Tibial artery (tissue), 4 donors: ENCODE data around the gene OTOF.

Source experiments
- DNase-seq, 2 donors: peaks; one replicate each; pipeline ENCODE4 v3.0.0-alpha.2; 2019
- H3K27ac ChIP-seq, 2 donors: fragments of 200-600 bp; sonication (generic) in 1 of 2; 1 replicate in 1 of 2; 2 replicates in 1 of 2; pipeline ENCODE4 v1.5.1; 2018 to 2019; ENCODE audit warnings: mild to moderate bottlenecking in 1 of 2
- H3K27me3 ChIP-seq, 2 donors: fragments of 200-600 bp; sonication (generic) in 1 of 2; one replicate each; pipeline versions ENCODE4 v1.5.1 to v1.6.0; 2016 to 2019
- H3K36me3 ChIP-seq, 3 donors: fragments of 200-600 bp; sonication (generic) in 2 of 3; one replicate each; pipeline ENCODE4 v1.5.1; 2016 to 2019; ENCODE audit warnings: mild to moderate bottlenecking in 2 of 3
- H3K4me1 ChIP-seq, 4 donors: fragments of 200-600 bp; sonication (generic) in 2 of 4; 1 replicate in 3 of 4; 2 replicates in 1 of 4; pipeline ENCODE4 v1.5.1; 2016 to 2019
- H3K4me3 ChIP-seq, 2 donors: fragments of 200-600 bp; sonication (generic) in 1 of 2; 1 replicate in 1 of 2; 2 replicates in 1 of 2; pipeline ENCODE4 v1.5.1; 2018 to 2019; ENCODE audit warnings: mild to moderate bottlenecking in 2 of 2
- H3K9me3 ChIP-seq, 3 donors: fragments of 200-600 bp; sonication (generic) in 1 of 3; one replicate each; pipeline ENCODE4 v1.5.1; 2016 to 2019
- intact Hi-C: fragments of 100-400 bp; cut with DNase I; formaldehyde crosslinking; loops from one replicate; pipeline ENCODE4 v1.15.0; 2023; ENCODE audit warnings: low total_unique reads
- TF ChIP-seq, protein P1 (sequence below), 2 experiments: fragments of 200-600 bp in 1 of 2; fragments of 450-650 bp in 1 of 2; IDR thresholded peaks; one replicate each; pipeline ENCODE4 v1.5.1; 2017 to 2019; ENCODE audit warnings: antibody characterized with exemption in 2 of 2, mild to moderate bottlenecking in 1 of 2, moderate library complexity in 1 of 2

Gene OTOF

DNA sequence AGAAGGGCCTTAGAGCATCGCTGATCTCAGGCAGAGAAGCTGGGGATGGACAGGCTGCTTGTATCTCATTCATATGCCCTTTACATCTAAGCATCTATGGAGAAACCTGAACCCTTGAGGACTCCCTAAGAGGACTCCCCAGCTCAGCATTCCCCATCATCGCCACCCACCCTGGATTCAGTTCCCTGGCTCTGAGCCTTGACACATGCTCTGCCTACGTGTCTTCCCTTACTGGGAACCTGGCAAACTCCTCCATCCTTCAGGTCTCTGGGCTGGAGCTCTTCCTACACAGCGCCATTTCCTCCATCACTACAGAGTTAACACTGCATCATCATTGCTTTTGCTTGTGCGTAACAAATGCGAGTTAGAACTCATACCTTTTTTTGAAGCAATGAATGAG is 31.2 kb upstream of the OTOF start:
- no peak overlapping the region for H3K4me3 ChIP-seq
- TF ChIP-seq, protein P1, sequence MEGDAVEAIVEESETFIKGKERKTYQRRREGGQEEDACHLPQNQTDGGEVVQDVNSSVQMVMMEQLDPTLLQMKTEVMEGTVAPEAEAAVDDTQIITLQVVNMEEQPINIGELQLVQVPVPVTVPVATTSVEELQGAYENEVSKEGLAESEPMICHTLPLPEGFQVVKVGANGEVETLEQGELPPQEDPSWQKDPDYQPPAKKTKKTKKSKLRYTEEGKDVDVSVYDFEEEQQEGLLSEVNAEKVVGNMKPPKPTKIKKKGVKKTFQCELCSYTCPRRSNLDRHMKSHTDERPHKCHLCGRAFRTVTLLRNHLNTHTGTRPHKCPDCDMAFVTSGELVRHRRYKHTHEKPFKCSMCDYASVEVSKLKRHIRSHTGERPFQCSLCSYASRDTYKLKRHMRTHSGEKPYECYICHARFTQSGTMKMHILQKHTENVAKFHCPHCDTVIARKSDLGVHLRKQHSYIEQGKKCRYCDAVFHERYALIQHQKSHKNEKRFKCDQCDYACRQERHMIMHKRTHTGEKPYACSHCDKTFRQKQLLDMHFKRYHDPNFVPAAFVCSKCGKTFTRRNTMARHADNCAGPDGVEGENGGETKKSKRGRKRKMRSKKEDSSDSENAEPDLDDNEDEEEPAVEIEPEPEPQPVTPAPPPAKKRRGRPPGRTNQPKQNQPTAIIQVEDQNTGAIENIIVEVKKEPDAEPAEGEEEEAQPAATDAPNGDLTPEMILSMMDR (IDR thresholded peaks at IDR 0.05) = no peak
- H3K27ac ChIP-seq = no peak overlapping the region
- H3K9me3 ChIP-seq = no peaks in the 10 kb centered on the region
- intact Hi-C loops = no loop called here
- peaks cover 0 to 4% of the 10 kb centered on the region in 2 donors for H3K27me3 ChIP-seq
- H3K4me1 ChIP-seq = no peaks in the 10 kb centered on the region
- DNase-seq = no peak
- H3K36me3 ChIP-seq = no peaks in the 10 kb centered on the region

DNA sequence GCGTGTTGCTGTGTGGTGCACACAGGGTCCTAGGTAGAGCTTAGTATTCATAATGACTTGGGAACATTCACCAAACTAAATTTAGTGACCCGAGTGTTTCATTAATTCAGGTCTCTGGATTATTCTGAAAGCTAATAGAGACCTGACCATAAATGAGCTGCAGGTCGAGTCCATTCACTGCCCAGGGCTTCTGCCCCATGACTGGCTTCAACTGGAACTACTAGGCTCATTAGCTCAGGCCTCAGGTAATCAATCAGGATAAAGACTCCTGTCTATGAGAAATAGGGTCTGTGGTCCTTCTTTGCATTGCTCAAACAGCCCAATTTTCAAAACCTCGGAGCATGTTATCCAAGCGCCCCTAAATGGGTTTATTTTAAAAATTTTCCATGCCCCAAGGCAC is 30.0 kb upstream of the OTOF start:
- H3K27me3 ChIP-seq = peaks cover 0 to 15% of the 10 kb centered on the region in 2 donors
- intact Hi-C loops = no loop called here
- peaks cover 0 to 10% (median 8%) of the 10 kb centered on the region in 4 donors for H3K4me1 ChIP-seq
- H3K27ac ChIP-seq = no peak overlapping the region
- no peak for DNase-seq
- TF ChIP-seq, protein P1 (IDR thresholded peaks at IDR 0.05) = no peak
- H3K36me3 ChIP-seq = no peaks in the 10 kb centered on the region
- H3K4me3 ChIP-seq = no peak overlapping the region
- no peaks in the 10 kb centered on the region for H3K9me3 ChIP-seq

DNA sequence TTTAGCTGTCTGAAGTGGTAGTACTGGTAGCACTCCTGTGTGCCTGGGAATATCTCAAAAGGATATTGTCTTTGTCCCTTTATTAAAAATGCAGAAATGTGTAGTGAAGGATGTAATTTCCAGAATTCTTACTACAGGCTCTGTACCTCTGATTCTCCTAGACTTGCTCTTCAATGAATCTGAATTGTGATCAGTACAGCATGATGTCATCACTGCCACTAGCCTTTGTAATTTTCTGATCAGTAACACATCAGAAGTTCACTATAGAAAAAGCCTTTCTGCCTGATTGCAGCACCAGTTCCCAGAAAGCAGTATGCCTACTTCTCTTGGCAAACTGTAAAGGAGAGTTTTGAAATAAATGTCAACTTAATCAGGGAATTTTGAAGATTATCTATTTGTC is 29.2 kb upstream of the OTOF start:
- intact Hi-C loops = no loop called here
- Histone ChIP-seq H3K4me3 (no peak overlapping the region), H3K27me3 (peaks cover 0 to 21% of the 10 kb centered on the region in 2 donors), H3K36me3 (no peaks in the 10 kb centered on the region), H3K4me1 (peaks cover 0 to 11% (median 9%) of the 10 kb centered on the region in 4 donors), H3K9me3 (no peaks in the 10 kb centered on the region), H3K27ac (no peak overlapping the region)
- TF ChIP-seq, protein P1 (IDR thresholded peaks at IDR 0.05) = no peak
- DNase-seq = no peak

DNA sequence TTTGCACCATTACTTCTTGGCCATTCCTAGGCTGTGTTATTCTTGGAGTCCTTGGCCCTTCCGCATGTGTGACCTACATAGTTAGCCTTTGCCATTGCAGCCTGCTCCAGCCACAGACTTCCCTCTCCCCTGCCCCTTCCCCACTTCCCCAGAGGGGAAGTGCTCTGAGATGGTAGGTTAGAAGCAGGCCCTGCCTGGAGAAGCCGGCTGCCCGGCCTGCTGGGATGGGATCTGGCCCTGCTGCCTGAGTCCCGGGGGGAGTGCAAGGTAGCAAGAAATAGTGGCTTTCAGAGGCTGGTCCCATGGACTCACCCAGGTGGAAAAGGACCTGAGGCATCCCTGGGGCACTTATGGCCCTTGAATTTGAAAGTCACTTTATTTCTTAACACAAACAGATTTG is 28.4 kb upstream of the OTOF start:
- intact Hi-C loops = no loop called here
- no peaks in the 10 kb centered on the region for H3K36me3 ChIP-seq
- H3K27me3 ChIP-seq = peaks cover 0 to 29% of the 10 kb centered on the region in 2 donors
- peaks cover 0 to 11% (median 9%) of the 10 kb centered on the region in 4 donors for H3K4me1 ChIP-seq
- H3K9me3 ChIP-seq = no peaks in the 10 kb centered on the region
- TF ChIP-seq, protein P1 (IDR thresholded peaks at IDR 0.05) = no peak
- H3K4me3 ChIP-seq = no peak overlapping the region
- no peak for DNase-seq
- H3K27ac ChIP-seq = no peak overlapping the region

DNA sequence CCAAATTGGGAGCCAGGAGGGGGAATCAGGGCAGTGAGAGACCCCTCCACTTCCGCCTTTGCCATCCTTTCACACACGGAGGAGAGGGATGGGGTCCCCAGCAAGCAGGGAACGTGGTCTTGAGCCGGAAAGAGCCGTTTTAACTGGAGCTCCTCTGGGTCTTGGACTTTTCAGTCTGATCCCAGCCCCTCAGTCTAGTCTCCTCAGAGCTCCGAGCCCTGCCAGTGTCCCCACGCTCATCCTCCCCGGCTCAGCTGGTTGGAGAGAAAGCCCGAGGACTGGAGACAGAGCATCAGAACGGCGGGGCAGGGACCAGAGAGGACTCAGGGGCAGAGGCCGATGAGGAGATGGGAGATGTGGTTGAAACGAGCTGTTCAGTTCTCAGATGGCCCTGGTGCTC is 26.1 kb upstream of the OTOF start:
- Histone ChIP-seq H3K27ac (no peak overlapping the region), H3K4me3 (peak overlapping the region in 1 of 2 donors; percentile 49), H3K4me1 (peaks cover 0 to 11% (median 9%) of the 10 kb centered on the region in 4 donors), H3K9me3 (no peaks in the 10 kb centered on the region), H3K27me3 (peaks cover 0 to 26% of the 10 kb centered on the region in 2 donors), H3K36me3 (no peaks in the 10 kb centered on the region)
- DNase-seq = no peak
- TF ChIP-seq, protein P1 (IDR thresholded peaks at IDR 0.05) = no peak
- intact Hi-C loops = no loop called here
